GM11168 (cell line): ENCODE measurements around the gene AFF1.
"Not testable (repeated sequence)": the region's sequence is repeated elsewhere in the genome, so short reads cannot be mapped to it uniquely, and the experiment has no call there.

Experiments used
- in situ Hi-C: fragments of 300-500 bp; cut with MboI; formaldehyde crosslinking; loops from one replicate; pipeline ENCODE4 v1.12.0; 2022; ENCODE audit warnings: low sequenced_read_pairs; ENCODE audit not compliant: unreplicated experiment

AFF1 gene

GRCh38 chr4:87029356-87029755 is 94.5 kb downstream of the AFF1 start:
- in situ Hi-C loops, result loop anchor here (10.0 kb wide), 1 partner anchor 65 kb away; no protein-coding TSS in a partner anchor

DNA sequence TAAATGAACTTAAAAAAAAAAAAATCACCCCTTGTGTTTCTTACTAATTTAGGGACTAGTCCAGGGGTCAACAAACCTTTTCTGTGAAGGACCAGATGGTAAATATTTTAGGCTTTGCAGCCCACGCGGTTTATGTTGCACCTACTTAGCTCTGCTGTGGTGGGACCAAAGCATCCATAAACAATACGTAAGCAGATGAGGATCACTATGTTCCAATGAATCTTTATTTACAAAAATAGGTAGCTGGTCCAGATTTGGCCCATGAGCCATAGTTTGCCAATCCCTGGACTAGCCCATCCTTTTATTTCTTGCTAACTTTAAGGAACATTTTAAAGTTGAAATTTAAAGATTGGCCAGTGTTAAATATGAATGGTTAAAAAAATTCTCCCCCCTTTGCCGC is 95.3 kb downstream of the AFF1 start:
- in situ Hi-C loops, result no loop called here

- in situ Hi-C loops, result no loop called here
Measured at GRCh38 chr4:87030755-87031441, 96.1 kb downstream of the AFF1 start.

DNA sequence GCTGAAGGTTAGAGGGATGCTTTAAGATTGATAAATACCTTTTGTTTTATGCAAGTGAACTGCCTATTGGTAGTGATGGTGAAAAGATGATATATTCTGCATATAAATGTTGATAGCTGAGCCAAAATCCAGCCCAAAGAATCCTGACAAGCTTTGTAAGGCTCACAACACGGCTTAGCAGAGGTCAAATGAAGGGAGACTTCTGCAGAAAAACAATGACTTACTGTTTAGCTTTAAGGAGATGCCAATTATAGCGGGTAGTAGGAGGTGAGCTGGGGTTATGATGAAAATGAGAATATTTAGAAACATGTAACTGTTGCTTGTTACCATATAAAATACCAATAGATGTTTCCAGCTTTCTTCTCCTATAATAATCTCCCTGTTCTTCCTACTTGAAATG is 97.1 kb downstream of the AFF1 start:
- in situ Hi-C loops, result no loop called here

DNA sequence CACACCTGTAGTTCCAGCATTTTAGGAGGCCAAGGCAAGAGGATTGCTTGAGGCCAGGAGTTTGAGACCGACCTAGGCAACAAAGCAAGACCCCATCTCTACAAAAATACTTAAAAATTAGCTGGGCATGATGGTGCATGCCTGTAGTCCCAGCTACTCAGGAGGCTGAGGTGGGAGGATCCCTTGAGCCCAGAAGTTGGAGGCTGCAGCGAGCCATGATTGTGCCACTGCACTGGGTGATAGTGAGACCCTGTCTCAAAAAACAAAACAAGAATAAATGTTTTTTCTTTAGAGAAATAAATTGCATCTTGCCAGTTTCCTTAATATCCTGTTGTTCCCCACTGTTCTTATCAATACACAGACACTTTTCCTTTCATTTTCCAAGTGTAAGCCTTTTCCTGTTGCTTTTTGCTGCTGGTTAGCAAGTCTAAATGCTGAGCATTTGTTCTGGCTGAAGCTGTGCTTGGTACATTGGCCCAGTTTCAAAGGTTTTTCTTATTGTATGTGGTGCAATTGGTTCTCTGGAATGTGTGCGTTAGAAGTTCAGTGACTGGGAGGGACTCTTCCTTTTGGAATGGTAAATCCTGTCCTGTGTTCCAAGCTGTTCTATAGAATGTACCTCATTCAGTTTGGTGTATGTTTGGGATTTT is 98.2 kb downstream of the AFF1 start:
- in situ Hi-C loops, result no loop called here

DNA sequence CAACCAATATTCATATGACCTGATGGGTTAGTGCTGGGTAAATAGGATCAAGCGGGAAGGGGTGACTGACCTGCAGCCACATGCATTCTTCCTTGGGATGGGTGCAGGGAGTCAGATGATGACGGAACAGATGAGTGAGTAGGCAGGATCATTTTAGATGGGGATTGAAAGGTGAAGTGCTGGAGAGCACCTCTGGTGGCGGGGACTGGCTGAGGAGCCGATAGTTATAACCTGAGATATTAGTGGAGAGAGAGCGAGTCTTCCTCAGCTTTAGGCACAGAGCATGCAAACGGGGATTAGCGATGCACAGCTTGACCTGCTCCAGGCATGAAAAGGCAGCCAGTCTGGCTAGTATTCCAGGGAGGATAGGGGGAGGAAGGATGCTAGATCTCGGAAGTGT is 99.1 kb downstream of the AFF1 start:
- in situ Hi-C loops, result no loop called here

- in situ Hi-C loops, result no loop called here
Measured at GRCh38 chr4:87034527-87034926, 99.7 kb downstream of the AFF1 start.

- in situ Hi-C loops, result no loop called here
Measured at GRCh38 chr4:87035881-87036509, 101.2 kb downstream of the AFF1 start.

GRCh38 chr4:87036713-87037112 is 101.9 kb downstream of the AFF1 start:
- in situ Hi-C loops, result no loop called here

DNA sequence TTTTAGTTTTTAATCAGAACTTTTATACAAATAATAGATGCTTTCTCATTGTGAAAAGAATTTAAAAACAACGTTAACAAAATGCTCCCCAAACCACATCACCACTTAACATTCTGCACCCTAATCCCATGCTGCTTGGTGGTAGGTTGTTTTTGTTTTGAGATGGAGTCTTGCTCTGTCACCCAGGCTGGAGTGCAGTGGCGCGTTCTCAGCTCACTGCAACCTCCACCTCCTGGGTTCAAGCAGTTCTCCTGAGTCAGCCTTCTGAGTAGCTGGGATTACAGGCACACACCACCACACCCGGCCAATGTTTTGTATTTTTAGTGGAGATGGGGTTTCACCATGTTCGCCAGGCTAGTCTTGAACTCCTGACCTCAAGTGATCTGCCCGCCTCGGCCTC is 102.4 kb downstream of the AFF1 start:
- in situ Hi-C loops, result not testable (repeated sequence)

DNA sequence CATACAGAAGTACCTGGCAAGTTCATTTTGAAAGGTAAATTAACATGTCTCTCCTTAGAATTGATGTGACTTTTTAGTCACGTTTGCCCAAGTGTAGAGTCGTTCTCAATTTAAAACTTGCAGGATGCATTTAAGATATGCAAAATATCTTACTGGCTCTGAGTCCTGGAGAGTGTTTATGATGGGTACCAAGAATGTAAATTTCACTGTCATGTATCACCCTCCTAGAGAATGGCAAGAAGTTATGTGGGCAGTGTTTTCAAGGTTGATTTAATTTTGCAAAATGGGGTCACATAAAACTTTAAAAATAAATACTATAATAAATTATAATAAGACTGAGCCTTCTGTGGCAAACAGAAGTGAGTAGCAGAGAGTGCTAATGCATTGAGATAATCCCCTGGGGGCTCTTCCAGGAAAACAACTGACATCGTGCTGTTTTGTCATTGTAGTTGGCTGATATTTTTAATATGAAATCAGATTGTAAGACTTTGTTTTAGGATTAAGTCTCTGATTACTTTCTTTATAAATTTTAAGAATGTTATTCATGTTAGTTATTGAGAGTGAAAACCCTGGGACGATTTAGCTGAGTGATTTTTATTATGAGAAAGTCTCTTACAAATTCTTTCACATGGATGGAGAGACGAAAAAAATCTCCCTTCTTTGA is 103.0 kb downstream of the AFF1 start:
- in situ Hi-C loops, result no loop called here

DNA sequence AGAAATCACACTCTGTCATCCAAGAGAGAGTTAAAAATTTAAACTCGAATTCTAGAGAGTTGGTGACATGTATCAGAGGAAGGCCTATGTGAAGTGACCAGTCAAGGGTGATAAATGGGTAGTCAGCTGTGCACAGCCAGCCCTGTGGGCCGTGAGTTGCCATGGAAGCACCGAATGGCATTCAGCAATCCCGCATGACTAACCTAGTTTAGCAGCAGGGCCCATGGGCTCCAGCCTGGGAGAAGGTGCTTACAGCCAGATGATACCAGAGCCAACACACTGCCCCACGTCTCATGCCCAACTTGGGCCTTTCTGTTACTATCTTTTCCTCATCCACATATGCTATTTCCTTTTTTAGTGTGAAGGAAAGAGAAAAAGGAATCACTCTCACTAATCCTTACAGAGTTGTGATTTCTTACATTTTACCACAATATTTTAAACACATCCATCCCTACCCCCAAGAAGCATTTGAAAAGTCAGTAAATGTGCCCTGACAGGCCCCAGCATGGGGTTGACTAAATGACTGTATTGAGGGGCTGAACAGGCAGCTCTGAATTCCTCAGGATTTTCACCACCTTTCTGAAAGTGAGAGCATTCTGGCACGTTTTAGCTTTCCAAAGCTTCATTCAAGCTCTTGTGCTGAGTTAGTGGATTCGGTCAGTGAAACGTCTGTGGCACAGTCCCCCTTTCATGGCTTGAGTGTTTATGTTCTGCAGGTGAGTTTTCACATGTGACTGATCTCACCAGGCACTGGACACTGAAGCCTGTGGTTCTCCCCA is 104.2 kb downstream of the AFF1 start:
- in situ Hi-C loops, result no loop called here

GRCh38 chr4:87041141-87041540 is 106.3 kb downstream of the AFF1 start:
- in situ Hi-C loops, result no loop called here

DNA sequence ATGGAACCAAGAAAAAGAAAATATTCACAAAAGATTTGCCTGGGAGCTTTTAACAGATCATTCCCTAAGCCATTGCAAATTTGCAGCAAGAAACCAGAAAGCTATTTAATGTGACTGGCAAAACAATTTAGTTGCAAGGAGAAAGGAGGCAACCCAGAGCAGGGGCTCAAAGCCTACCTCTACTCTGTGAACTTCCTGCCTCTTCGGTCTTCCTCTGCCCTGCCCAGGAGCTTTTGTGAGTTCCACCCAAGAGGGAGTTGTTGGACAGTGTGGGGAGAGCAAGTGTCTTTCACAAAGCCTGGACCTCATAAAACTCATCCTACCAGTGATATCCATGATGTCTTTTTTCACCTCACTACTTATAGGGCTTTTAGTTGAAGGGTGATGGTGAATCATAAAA is 107.4 kb downstream of the AFF1 start:
- in situ Hi-C loops, result no loop called here

DNA sequence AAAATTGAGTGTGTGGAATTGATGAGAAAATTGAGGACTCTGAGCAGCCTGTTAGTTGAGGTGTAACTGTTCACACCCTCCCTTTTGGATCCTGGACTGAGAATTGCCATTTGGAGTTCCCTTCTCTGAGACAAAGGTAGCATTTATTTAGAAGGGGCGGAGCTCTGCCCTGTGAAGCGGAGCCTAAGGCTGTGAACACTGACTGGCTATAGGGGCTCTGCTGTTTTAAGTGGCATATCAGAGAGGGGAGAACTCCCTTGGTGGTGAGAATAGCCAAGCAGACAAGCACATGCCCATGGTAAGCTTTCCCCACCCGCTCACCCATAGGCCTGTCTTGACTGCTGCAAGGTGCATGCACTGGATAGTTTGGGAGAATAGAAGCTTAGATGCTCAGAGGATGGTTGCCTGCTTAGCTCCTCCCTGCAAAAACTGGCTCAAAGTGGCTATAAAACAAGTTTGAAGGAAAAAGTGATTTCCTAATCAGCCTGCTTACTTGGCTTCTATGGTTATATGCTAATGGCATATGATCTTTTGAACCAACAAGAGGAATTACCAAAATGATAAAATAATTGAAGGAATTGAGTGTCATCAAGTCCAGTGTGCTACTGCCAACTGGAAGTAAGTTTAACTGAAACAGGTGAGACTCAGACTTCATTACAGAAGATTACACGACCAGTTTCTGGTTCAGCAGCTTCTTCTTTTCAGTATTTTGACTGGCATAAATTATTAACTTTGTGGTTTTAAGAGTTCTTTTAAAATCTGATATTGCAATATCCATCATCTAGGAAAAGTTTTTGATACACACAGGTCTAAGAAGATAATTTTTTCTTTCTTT is 108.4 kb downstream of the AFF1 start:
- in situ Hi-C loops, result no loop called here

- in situ Hi-C loops, result no loop called here
Measured at GRCh38 chr4:87044511-87045233, 109.9 kb downstream of the AFF1 start.

DNA sequence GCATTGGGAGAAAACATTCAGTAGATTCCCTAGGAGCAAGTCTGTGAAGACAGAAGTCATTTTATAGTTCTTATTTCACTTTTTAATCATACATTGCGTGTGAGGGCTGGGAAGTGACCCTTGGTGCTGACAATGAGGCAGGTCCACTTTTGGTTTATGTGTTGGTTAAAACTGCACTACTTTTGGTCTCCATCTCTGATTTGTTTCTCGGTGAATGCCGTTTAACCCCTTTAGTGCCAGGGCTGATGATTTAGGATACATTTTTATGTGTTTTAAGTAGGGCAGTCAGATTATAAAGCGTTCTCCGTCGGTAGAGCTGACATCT is 110.4 kb downstream of the AFF1 start:
- in situ Hi-C loops, result no loop called here

DNA sequence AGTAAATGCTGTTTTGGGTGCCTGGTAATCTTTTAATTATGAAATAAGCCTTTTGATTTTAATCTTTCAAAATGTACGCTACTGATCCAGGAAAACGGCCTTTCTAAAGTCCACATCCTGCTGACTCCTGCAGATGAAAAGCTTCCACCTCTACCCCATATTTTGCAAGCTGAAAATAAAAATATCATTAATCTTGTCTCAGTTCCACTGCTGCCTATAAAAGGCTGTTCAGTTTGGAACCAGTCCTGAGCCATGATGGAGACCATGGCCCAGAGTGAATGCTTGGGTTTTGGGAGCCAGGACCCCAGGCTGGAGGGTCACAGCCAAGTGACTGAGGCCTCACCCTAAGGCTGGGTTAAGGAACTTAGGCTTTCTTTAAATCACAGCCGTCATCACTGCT is 110.8 kb downstream of the AFF1 start:
- in situ Hi-C loops, result no loop called here

GRCh38 chr4:87046121-87046551 is 111.3 kb downstream of the AFF1 start:
- in situ Hi-C loops, result no loop called here
